H1 (cell line): ENCODE measurements around the gene PRR22. TPM values are rescaled to one million over a fixed set of nuclear protein-coding genes. Genes with fewer than 3 reads are reported as not detected.

Experiments
- CTCF ChIA-PET: fragments of 300-600 bp; sonication (Branson Sonifier 250); formaldehyde crosslinking; loops from one replicate; lab custom pipeline; 2021; ENCODE audit not compliant: partially characterized antibody; lab: Charles Lee
- POLR2A ChIA-PET: fragments of 300-600 bp; sonication (Branson Sonifier 250); formaldehyde crosslinking; loops from one replicate; lab custom pipeline; 2021; ENCODE audit warnings: inconsistent platforms; ENCODE audit not compliant: partially characterized antibody; lab: Charles Lee
- DNase-seq, 2 experiments: peaks; one replicate each; pipeline versions ENCODE4 v3.0.0 to v3.0.0-alpha.2; 2010 to 2022; ENCODE audit warnings: low spot score in 2 of 2, low read depth in 1 of 2, mixed read lengths in 1 of 2
- FAIRE-seq: peaks from 2 replicates; lab custom pipeline; 2011; peaks lifted over from hg19 to GRCh38; lab: Jason Lieb, UNC
- H2AFZ ChIP-seq: 2 replicates; pipeline ENCODE4 v1.8.1; 2012; ENCODE audit warnings: low read length, inconsistent platforms
- H2AK5ac ChIP-seq: 2 replicates; pipeline ENCODE4 v1.6.1; 2013; ENCODE audit warnings: low read depth, low read length
- H2BK120ac ChIP-seq: replicated peaks from 2 replicates; pipeline ENCODE3; 2013; ENCODE audit warnings: low read depth, low read length, inconsistent platforms
- H2BK12ac ChIP-seq: 2 replicates; pipeline ENCODE4 v1.6.1; 2013; ENCODE audit warnings: low read depth, low read length
- H2BK15ac ChIP-seq: 2 replicates; pipeline ENCODE4 v1.6.1; 2013; ENCODE audit warnings: low read length
- H2BK20ac ChIP-seq: 2 replicates; pipeline ENCODE4 v1.6.1; 2013; ENCODE audit warnings: low read length
- H2BK5ac ChIP-seq: 2 replicates; pipeline ENCODE4 v1.6.1; 2013; ENCODE audit warnings: low read depth, low read length
- H3K14ac ChIP-seq: 2 replicates; pipeline ENCODE4 v1.6.1; 2013; ENCODE audit warnings: inconsistent platforms; ENCODE audit not compliant: insufficient read length
- H3K18ac ChIP-seq: 2 replicates; pipeline ENCODE4 v1.6.1; 2013; ENCODE audit warnings: low read length; ENCODE audit errors: extremely low read depth
- H3K23ac ChIP-seq: 2 replicates; pipeline ENCODE4 v1.6.1; 2013; ENCODE audit warnings: inconsistent platforms; ENCODE audit not compliant: insufficient read length
- H3K23me2 ChIP-seq: 2 replicates; pipeline ENCODE4 v1.6.1; 2013; ENCODE audit warnings: low read depth, low read length
- H3K27ac ChIP-seq: 2 replicates; pipeline ENCODE4 v1.6.1; 2011; ENCODE audit warnings: low read depth, low read length, inconsistent platforms
- H3K27me3 ChIP-seq, 4 experiments: replicated peaks in 1 of 4; 1 replicate in 1 of 4; 2 replicates in 3 of 4; pipeline versions ENCODE4 v1.6.1 to v1.8.1; 2011 to 2013; ENCODE audit warnings: low read length in 3 of 4, mild to moderate bottlenecking in 3 of 4, inconsistent platforms in 2 of 4, mixed read lengths in 2 of 4, moderate library complexity in 1 of 4; ENCODE audit not compliant: control insufficient read depth in 3 of 4, insufficient read depth in 3 of 4; ENCODE audit errors: extremely low read depth in 1 of 4
- H3K36me3 ChIP-seq, 4 experiments: 2 replicates each; pipeline versions ENCODE4 v1.6.1 to v1.8.1; 2011 to 2013; ENCODE audit warnings: mild to moderate bottlenecking in 4 of 4, low read length in 3 of 4, moderate library complexity in 2 of 4, control low read depth in 1 of 4, inconsistent platforms in 1 of 4; ENCODE audit not compliant: insufficient read depth in 4 of 4, control insufficient read depth in 2 of 4
- H3K4ac ChIP-seq: replicated peaks from 2 replicates; pipeline ENCODE3; 2013; ENCODE audit warnings: low read length, low read depth, mixed read lengths, inconsistent platforms; ENCODE audit not compliant: insufficient read length
- H3K4me1 ChIP-seq, 4 experiments: replicated peaks in 1 of 4; 1 replicate in 1 of 4; 2 replicates in 3 of 4; pipeline versions ENCODE4 v1.6.1 to v1.8.1; 2011 to 2013; ENCODE audit warnings: low read length in 3 of 4, inconsistent platforms in 2 of 4, mixed read lengths in 1 of 4; ENCODE audit not compliant: insufficient read depth in 4 of 4, control insufficient read depth in 3 of 4
- H3K4me2 ChIP-seq, 2 experiments: 2 replicates each; pipeline versions ENCODE4 v1.6.1 to v1.8.1; 2011 to 2013; ENCODE audit warnings: low read depth in 2 of 2, low read length in 2 of 2, control low read depth in 1 of 2, inconsistent platforms in 1 of 2, mild to moderate bottlenecking in 1 of 2; ENCODE audit not compliant: insufficient read depth in 1 of 2
- H3K4me3 ChIP-seq, 4 experiments: fragments of 200-600, 300-600 bp in 1 of 4; sonication (generic), shearing (Covaris generic), sonication (Bioruptor Twin) in 1 of 4; 2 replicates each; pipeline versions ENCODE4 v1.5.1 to v1.8.1; 2011 to 2016; ENCODE audit warnings: low read length in 4 of 4, low read depth in 3 of 4, control low read depth in 2 of 4, inconsistent platforms in 2 of 4, mild to moderate bottlenecking in 2 of 4, mixed read lengths in 1 of 4, moderate library complexity in 1 of 4; ENCODE audit not compliant: insufficient read depth in 2 of 4; ENCODE audit errors: extremely low read depth in 1 of 4
- H3K56ac ChIP-seq: replicated peaks from 2 replicates; pipeline ENCODE3; 2013; ENCODE audit warnings: low read depth, mild to moderate bottlenecking, mixed read lengths, low read length, inconsistent platforms; ENCODE audit not compliant: insufficient read length
- H3K79me1 ChIP-seq: 2 replicates; pipeline ENCODE4 v1.6.1; 2013; ENCODE audit warnings: low read depth, low read length, control low read depth
- H3K79me2 ChIP-seq, 2 experiments: 2 replicates each; pipeline versions ENCODE4 v1.6.1 to v1.8.1; 2012 to 2013; ENCODE audit warnings: low read length in 2 of 2, mild to moderate bottlenecking in 2 of 2, inconsistent platforms in 1 of 2; ENCODE audit not compliant: insufficient read depth in 2 of 2, control insufficient read depth in 1 of 2
- H3K9ac ChIP-seq, 4 experiments: replicated peaks in 1 of 4; 1 replicate in 1 of 4; 2 replicates in 3 of 4; pipeline versions ENCODE4 v1.6.1 to v1.8.1; 2011 to 2013; ENCODE audit warnings: low read depth in 3 of 4, low read length in 3 of 4, control low read depth in 2 of 4, mild to moderate bottlenecking in 2 of 4, moderate library complexity in 2 of 4, inconsistent platforms in 1 of 4; ENCODE audit errors: extremely low read depth in 1 of 4
- H3K9me3 ChIP-seq, 2 experiments: 2 replicates each; pipeline versions ENCODE4 v1.6.1 to v1.8.1; 2012 to 2013; ENCODE audit warnings: mild to moderate bottlenecking in 2 of 2, moderate library complexity in 2 of 2, control low read depth in 1 of 2, inconsistent platforms in 1 of 2, low read depth in 1 of 2, low read length in 1 of 2, mixed read lengths in 1 of 2; ENCODE audit not compliant: insufficient read depth in 2 of 2
- H4K20me1 ChIP-seq, 2 experiments: replicated peaks in 1 of 2; 2 replicates each; pipeline versions ENCODE3 to v1.8.1; 2011 to 2013; ENCODE audit warnings: inconsistent platforms in 2 of 2, low read length in 2 of 2, mild to moderate bottlenecking in 1 of 2; ENCODE audit not compliant: insufficient read depth in 2 of 2, control insufficient read depth in 1 of 2
- H4K5ac ChIP-seq: 2 replicates; pipeline ENCODE4 v1.6.1; 2013; ENCODE audit warnings: low read length, low read depth, mixed read lengths, inconsistent platforms; ENCODE audit not compliant: insufficient read length
- H4K8ac ChIP-seq: 2 replicates; pipeline ENCODE4 v1.8.0; 2013; ENCODE audit warnings: mild to moderate bottlenecking, moderate library complexity, low read length, inconsistent platforms; ENCODE audit not compliant: insufficient read depth; ENCODE audit errors: extremely low read depth
- H4K91ac ChIP-seq: replicated peaks from 2 replicates; pipeline ENCODE3; 2013; ENCODE audit warnings: low read length, mixed read lengths, inconsistent platforms; ENCODE audit not compliant: insufficient read length
- BACH1 ChIP-seq: IDR thresholded peaks from 2 replicates; pipeline ENCODE4 v1.6.1; 2012; ENCODE audit warnings: low read length, improper control_type of control experiment
- POLR2A ChIP-seq, 2 experiments: IDR thresholded peaks; 1 replicate in 1 of 2; 2 replicates in 1 of 2; pipeline ENCODE4 v1.6.1; 2011; ENCODE audit warnings: low read depth in 2 of 2, low read length in 2 of 2, mild to moderate bottlenecking in 2 of 2; ENCODE audit errors: control extremely low read depth in 1 of 2
- SIRT6 ChIP-seq: IDR thresholded peaks from one replicate; pipeline ENCODE4 v1.7.1; 2012; ENCODE audit warnings: low read length, inconsistent platforms
- WGBS, 2 experiments: shearing (Covaris generic) in 1 of 2; methylation state at CpG; one replicate each; pipeline versions ENCODE4 v1.1.6 to v1.1.7; 2013 to 2015; ENCODE audit warnings: low lambda C conversion rate in 2 of 2, mixed read lengths in 2 of 2, inconsistent platforms in 1 of 2, low coverage in 1 of 2, missing lambda C conversion rate in 1 of 2; ENCODE audit not compliant: insufficient replicate concordance in 2 of 2, insufficient coverage in 1 of 2, insufficient read length in 1 of 2; ENCODE audit errors: extremely low coverage in 1 of 2, missing lambda C conversion rate in 1 of 2; 5-methylcytosine and 5-hydroxymethylcytosine counted together
- long read RNA-seq, 2 experiments: library from RNA in 1 of 2; library from capped mRNA in 1 of 2; stranded (forward); transcript quantifications; one replicate each; pipeline ENCODE4 v2.0.0, GENCODE V29; 2021; ENCODE audit warnings: inconsistent platforms in 1 of 2
- polyA minus RNA-seq, 3 experiments: library from RNA; depleted of rRNA, polyadenylated mRNA; stranded (reverse); fragments of >200 nt; gene quantifications; 1 replicate in 2 of 3; 2 replicates in 1 of 3; pipeline ENCODE4 v1.2.3, GENCODE V29; 2011
- polyA plus RNA-seq, 7 experiments: library from polyadenylated mRNA; depleted of rRNA in 3 of 7; stranded (reverse) in 5 of 7; unstranded in 2 of 7; fragments of >200 nt in 5 of 7; fragments of 200-250 nt in 2 of 7; gene quantifications; 1 replicate in 5 of 7; 2 replicates in 1 of 7; 4 replicates in 1 of 7; pipeline versions ENCODE4 v1.2.1 to v1.2.3, GENCODE V29; 2011 to 2013; ENCODE audit warnings: missing spikeins in 2 of 7, mixed read lengths in 2 of 7
- total RNA-seq: library from RNA; stranded (reverse); fragmentation: NEBNext Ultra II Directional; extraction: Animal tissue kit (Norgen Biotek cat#: 25700); gene quantifications from 2 replicates; pipeline ENCODE4 v1.2.1, GENCODE V29; 2021

The PRR22 gene
- total RNA-seq, result 2.1 and 3.7 TPM in 2 replicates
- polyA plus RNA-seq (2011; rRNA removed), result 1.9 and 4.1 TPM in 2 replicates
- 2.2 TPM for polyA plus RNA-seq (2011; cell fraction: cytosol; rRNA removed)
- polyA plus RNA-seq (2011; cell fraction: nucleus; rRNA removed), result 15.4 TPM
- polyA plus RNA-seq (2012, experiment 1 of 2), result 1.6 to 3.3 TPM (median 3.0 TPM) in 4 replicates
- 1.4 TPM for polyA plus RNA-seq (2012, experiment 2 of 2)
- polyA plus RNA-seq (2013, experiment 1 of 2), result 5.0 TPM
- 4.0 TPM for polyA plus RNA-seq (2013, experiment 2 of 2)
- polyA minus RNA-seq (2011; rRNA and poly(A)+ RNA removed), result 0.19 TPM in 1 of 2 replicates, not detected in the other
- polyA minus RNA-seq (2011; cell fraction: cytosol; rRNA and poly(A)+ RNA removed), result 1.1 TPM
- 4.5 TPM for polyA minus RNA-seq (2011; cell fraction: nucleus; rRNA and poly(A)+ RNA removed)
- long read RNA-seq, experiment 1, partial matches to known transcripts, result 1 of 1 reads
- long read RNA-seq, experiment 1, other reads (novel, unspliced or antisense), result 0 of 1 reads
- long read RNA-seq, experiment 2, result 0 reads

DNA sequence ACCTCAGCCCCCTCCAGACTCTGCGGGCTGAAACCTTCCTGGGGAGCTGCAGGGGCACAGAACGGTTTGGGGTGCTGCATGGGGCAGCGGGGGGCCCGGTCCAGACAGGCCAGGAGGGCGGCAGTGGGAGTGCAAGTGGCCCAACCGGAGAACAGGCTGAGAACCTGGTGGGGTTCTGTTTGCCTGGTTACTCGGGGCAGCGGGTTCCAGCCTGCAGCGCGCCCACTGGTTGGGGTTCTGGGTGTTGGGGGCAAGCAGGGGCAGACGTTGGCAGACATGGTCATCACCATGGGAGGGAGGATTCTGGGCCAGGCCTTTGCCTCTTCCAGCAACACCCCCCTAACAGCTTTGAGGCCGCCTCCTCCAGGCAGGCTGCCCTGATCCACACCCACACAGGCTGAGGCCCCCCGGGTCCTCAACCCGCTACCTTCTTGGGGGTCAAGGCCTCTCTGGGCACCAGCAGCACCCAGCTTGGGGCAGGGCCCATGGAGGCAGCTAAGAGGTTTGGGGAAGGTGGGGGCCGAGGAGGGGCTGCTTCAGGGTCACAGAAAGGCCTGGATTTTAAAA, at the start of gene PRR22:
PRR22 (minus strand) TSS at position 166 of the 567 bp plus-strand sequence; CDS start at position 80, 86 bp downstream.
- Histone ChIP-seq H3K4me3 (no peak within 1 kb of the TSS), H3K56ac (no peak within 1 kb of the TSS), H3K23ac (no peak within 1 kb of the TSS), H2AFZ (no peak within 1 kb of the TSS), H3K27ac (no peak within 1 kb of the TSS), H2BK12ac (no peak within 1 kb of the TSS), H2BK120ac (no peak within 1 kb of the TSS), H3K4me2 (no peak within 1 kb of the TSS), H3K79me2 (no peaks in the 10 kb centered on the region), H3K9ac (no peak within 1 kb of the TSS), H2BK5ac (no peak within 1 kb of the TSS), H3K79me1 (no peaks in the 10 kb centered on the region; the same call in 1 of the 2 replicates), H2AK5ac (no peak within 1 kb of the TSS), H3K23me2 (no peaks in the 10 kb centered on the region), H3K4ac (no peak within 1 kb of the TSS), H2BK20ac (no peak within 1 kb of the TSS), H3K36me3 (peaks cover 17 to 38% (median 30%) of the 10 kb centered on the region in 4 experiments), H4K20me1 (peaks cover 0 to 8% of the 10 kb centered on the region in 2 experiments), H4K5ac (no peak within 1 kb of the TSS), H3K27me3 (no peaks in the 10 kb centered on the region), H3K9me3 (no peaks in the 10 kb centered on the region), H3K4me1 (no peaks in the 10 kb centered on the region), H4K8ac (no peak within 1 kb of the TSS), H3K14ac (no peak within 1 kb of the TSS), H2BK15ac (no peak within 1 kb of the TSS), H4K91ac (no peak within 1 kb of the TSS), H3K18ac (no peak within 1 kb of the TSS)
- DNase-seq, result no peak
- FAIRE-seq, result no peak
- POLR2A ChIA-PET, result interaction anchor here (0.6 to 3.9 kb wide), 9 partner anchors 11 to 94 kb away, joined by 3 to 25 read pairs (median 3); partner anchors contain the start of genes CATSPERD and LONP1
- CTCF ChIA-PET, result interaction anchor here (1.6 to 1.7 kb wide), 2 partner anchors 19 to 22 kb away, joined by 4 to 6 read pairs; no protein-coding TSS in a partner anchor
- 84% methylated on average over 13 of the region's 15 CpGs; no CpG with 5 or more reads in 1 of the 2 experiments for WGBS, 2 experiments
- TF ChIP-seq POLR2A (IDR thresholded peaks at IDR 0.05; ENCODE audit: control extremely low read depth in 1 of 2, low read depth in 2 of 2, low read length in 2 of 2) (no peak), BACH1 (no peak), SIRT6 (no peak)
